Medulla oblongata (tissue), 1 donor: Measurements from ENCODE around the gene GP2.
"Not testable (repeated sequence)": the region's sequence is repeated elsewhere in the genome, so short reads cannot be mapped to it uniquely, and the experiment has no call there.

Source experiments
- DNase-seq: peaks from one replicate; pipeline ENCODE4 v3.0.0-alpha.2; 2015; ENCODE audit errors: extremely low spot score

Gene GP2

DNA sequence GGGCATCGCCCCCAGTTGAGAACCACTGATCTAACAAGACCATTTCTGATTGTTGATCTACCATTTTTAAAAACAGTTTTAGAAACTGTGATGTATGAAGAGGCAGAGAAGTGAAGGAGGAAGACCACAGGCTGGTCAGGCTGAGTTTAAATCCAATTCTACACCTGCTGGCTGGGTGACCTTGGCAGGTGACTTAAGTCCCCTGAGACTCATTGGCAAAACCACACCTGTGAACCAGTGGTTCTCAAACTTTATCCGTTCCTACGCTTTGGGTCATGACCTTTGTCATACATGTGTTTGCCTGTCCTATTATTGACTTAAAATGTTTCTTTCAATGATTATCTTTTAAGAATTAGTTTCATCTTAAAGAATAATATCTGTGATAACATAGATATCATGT, 2.3 kb downstream of the GP2 start:
- DNase-seq = no peak

DNA sequence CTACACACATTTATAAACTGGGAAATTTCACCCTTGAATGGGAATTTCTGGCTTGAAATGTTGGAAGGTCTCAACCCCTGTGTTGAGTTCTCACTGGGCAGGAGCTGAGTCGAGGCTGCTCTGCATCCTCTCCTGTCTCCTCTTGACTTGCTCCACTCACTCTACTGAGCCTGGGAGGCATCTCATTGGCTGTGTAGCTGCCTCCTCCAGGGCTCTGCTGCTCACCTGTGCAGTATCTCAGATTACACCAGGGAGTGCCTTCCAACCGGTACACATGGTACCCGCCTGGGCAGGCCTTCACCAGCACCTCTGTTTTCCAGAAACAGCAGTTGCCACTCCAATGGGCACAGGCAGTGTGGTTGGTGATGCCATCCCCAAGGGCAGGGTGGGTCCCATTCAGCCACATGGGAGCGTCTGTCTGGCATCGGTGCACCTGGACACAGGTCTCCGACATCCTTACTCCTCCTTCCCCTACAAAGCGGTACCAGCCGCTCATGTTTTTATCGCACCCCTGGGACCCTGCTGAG, 3.7 kb downstream of the GP2 start:
- DNase-seq = no peak

DNA sequence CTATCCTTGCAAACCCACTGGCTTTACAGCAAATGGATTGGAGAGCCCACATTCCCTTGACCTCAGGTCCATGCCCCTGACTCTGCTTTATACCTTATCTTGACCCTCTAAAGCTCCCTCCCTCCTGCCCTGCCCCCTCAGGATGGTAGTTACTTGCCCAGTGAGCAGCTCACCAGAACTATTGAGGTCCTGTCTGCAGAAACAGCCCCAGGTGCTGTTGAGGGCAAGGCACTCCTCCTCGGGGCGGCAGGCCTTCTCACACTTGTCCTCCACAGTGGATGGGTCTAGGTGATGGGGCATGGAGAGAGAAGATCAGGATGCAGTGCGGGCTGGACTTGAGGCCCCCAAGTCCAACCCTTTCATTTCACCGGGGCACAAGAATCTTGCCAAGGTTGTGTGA, 4.6 kb downstream of the GP2 start:
- no peak for DNase-seq

DNA sequence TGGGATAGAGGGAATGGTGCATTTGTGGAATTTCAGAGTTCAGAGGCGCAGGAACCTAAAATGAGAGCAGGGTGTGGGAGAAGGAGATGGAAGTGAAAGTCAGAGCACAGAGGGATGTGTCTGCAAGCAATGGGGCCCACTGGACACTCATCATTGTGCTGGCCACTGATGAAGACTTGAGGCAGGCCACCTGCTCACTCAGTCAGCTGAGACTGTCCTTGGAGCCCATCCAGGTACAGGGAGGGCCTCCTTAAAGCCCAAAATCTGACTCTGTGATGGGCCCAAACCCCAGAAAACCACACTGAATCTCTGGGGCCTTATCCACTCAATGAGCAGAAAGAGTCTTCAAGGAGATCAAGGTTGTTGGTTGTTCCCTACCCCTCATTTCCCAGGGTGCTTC, 5.6 kb downstream of the GP2 start:
- DNase-seq = no peak

GRCh38 chr16:20321051-20321450, 6.3 kb downstream of the GP2 start:
- not testable (repeated sequence) for DNase-seq

- no peak for DNase-seq
Measured at GRCh38 chr16:20320592-20320991, 6.7 kb downstream of the GP2 start.

GRCh38 chr16:20320178-20320577, 7.1 kb downstream of the GP2 start:
- no peak for DNase-seq

- DNase-seq = no peak
Measured at GRCh38 chr16:20319406-20319805, 7.9 kb downstream of the GP2 start.

GRCh38 chr16:20318437-20318836, 8.9 kb downstream of the GP2 start:
- no peak for DNase-seq

GRCh38 chr16:20318006-20318405, 9.3 kb downstream of the GP2 start:
- DNase-seq = no peak

DNA sequence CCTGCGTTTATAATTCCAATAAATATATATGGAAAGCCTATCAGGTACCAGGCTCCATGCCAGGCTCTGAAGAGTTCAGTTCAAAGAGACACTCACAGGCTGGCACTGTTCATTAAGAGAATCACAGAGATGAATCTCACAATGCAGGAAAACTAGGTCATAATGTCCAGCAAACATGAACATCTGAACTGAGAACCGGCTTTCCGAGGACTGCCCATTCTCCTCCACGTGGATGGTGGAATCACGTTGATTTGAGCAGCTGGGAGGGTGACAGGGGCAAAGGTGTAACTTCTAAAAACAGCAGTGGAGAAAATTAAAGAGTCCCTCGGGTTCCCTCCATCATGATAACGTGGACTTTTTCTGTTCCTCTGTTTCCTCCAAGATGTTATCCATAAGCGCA, 10.2 kb downstream of the GP2 start:
- DNase-seq = no peak

GRCh38 chr16:20316715-20317114, 10.6 kb downstream of the GP2 start:
- DNase-seq = no peak

- no peak for DNase-seq
Measured at GRCh38 chr16:20315764-20316163, 11.5 kb downstream of the GP2 start.

DNA sequence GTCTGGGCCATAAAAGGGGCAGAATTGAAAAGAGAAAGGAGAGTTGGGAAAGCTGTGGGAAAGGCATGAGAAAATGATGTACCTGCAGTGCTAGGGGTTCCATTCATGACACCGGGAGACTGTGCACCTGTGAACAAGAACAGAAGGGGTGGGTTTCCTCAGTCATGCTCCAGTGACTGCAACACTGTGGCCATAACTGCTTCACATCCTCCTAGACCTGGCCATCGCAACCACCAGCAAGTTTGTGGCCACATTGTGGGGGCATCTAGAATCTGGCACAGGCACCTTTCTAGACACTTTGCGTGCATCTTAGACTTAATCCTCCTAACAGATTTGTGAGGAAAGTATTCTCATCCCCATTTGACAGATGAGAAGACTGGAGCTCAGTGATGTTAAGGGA, 12.7 kb downstream of the GP2 start:
- no peak for DNase-seq

- DNase-seq = no peak
Measured at GRCh38 chr16:20313741-20314140, 13.6 kb downstream of the GP2 start.

DNA sequence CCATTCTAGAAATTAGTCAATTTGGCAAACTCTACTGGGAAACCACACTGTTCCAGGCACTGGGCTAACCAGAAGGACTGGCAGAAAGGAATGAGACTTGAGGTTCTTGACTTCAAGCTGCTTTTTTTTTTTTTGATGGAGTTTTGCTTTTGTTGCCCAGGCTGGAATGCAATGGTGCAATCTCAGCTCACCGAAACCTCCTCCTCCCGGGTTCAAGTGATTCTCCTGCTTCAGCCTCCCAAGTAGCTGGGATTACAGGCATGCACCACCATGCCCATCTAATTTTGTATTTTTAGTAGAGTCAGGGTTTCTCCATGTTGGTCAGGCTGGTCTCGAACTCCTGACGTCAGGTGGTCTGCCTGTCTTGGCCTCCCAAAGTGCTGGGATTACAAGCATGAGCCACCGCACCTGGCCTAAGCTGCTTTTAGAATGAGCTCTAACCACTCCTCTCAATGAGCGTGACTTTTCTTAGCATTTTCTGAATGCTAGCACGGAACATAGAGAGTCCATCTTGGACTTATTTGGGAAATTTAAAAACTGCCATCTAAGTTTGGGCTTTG, 14.7 kb downstream of the GP2 start:
- DNase-seq = not testable (repeated sequence)

DNA sequence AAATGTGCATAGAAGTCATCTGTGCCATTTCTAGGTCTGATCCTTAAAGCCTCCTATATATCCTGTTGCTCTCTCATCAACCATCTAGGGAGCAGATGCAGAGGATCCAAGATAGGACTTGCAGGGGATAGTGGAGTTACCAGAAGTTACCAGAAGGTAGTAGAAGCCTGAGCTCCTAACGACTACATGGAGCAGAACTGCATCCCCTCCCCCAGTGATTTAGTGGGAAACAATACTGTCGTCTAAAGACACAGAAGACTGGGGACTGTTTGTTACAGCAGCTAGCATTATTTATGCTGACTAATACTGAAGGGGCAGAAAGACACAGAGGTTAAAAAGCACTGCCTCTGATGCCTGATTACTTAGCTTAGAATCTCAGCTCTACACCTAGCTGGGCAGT, 15.8 kb downstream of the GP2 start:
- DNase-seq = no peak

GRCh38 chr16:20310421-20311395, 16.6 kb downstream of the GP2 start:
- peak; percentile 16 for DNase-seq

DNA sequence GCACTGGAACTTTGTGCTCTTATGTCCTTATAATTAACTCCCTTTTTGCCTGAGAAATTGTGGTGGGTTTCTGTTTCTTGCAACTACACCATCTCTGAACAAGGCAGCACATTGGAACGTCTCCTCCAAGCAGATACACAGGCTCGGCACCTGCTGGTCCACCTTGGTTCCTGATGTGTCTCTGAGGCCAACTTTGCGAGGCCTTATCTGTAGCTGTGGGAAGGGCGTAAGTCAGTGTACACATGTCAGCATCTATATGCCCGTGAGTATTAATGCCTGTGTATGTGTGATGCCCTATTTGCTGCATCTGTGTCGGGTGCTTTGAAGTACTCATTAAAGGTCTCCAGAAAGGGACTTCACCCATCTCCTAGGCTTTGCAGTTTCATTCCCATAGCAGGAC, 17.5 kb downstream of the GP2 start:
- no peak for DNase-seq

DNA sequence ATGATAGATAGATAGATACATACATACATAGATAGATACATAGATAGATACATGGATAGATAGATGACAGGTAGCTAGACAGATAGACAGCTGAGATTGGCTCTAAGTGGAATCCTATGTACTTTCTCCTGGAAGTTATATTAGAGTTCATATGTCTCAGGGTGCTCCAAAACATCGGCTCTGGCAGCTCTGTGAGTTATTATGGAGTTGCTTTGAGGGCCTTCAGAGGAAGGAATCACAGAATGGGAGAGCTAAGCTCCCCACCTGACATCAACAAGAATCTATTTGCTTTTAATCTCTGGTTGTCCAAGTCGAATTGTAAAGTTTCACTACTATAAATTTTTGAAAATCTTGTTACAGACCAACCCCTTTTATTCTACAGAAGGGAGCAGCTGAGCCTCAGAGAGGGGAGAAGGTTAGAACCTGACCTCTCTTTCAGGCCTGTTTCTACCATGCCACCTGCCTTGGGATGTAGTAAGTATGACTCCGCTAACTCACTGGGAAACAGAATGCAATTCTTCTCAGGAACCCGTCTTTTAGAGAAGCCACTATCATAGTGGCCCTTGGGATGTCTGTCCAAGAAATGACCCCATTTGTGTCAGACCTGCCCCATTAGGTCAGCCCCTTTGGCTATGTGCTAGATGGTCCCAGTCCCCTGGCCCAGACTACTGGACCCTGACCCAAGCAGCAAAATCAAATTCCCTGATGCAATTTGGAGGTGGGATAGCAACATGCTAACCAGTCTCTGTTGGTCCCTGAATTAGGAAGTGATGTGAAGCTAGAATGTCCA, 18.3 kb downstream of the GP2 start:
- DNase-seq = no peak

- DNase-seq = no peak
Measured at GRCh38 chr16:20308266-20308665, 19.0 kb downstream of the GP2 start.

DNA sequence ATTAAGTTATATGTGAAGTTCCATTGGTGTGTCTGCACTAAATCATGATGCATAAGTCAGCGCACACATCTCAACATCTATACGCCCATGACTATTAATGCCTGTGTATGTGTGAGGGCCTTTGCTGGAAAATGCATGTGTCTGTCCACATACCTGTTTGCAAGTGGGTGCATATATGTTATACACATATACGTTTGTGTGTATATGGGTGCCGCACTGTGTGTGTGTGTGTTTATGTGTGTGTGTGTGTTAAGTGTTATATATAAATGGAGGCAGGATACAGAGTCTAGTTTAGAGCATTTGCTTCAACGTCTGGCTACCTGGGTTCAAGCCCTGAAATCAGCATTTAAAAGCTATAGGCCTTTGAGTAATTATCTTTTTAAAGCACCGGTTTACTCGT, 19.5 kb downstream of the GP2 start:
- DNase-seq = no peak
